H9 (cell line): Measurements from ENCODE around the gene HIP1. TPM values are rescaled to one million over a fixed set of nuclear protein-coding genes. Genes with fewer than 3 reads are reported as not detected.

Experiments
- DNase-seq: peaks from one replicate; pipeline ENCODE4 v3.0.0-alpha.2; 2017
- H2AFZ ChIP-seq: one replicate; pipeline ENCODE4 v1.6.1; 2013; ENCODE audit warnings: mild to moderate bottlenecking, low read length, control low read depth, moderate library complexity
- H2AK5ac ChIP-seq: 2 replicates; pipeline ENCODE4 v1.6.1; 2013; ENCODE audit warnings: low read length, control low read depth, mixed read lengths; ENCODE audit not compliant: insufficient read length
- H2BK120ac ChIP-seq: one replicate; pipeline ENCODE4 v1.6.1; 2013; ENCODE audit warnings: low read depth, mild to moderate bottlenecking, low read length, control low read depth, inconsistent platforms; ENCODE audit not compliant: poor library complexity, severe bottlenecking
- H2BK12ac ChIP-seq: 2 replicates; pipeline ENCODE4 v1.6.1; 2013; ENCODE audit warnings: low read length, control low read depth, mixed read lengths, low read depth; ENCODE audit not compliant: insufficient read length
- H2BK15ac ChIP-seq: 2 replicates; pipeline ENCODE4 v1.6.1; 2013; ENCODE audit warnings: low read depth, low read length, control low read depth
- H2BK20ac ChIP-seq: one replicate; pipeline ENCODE4 v1.6.1; 2013; ENCODE audit warnings: low read depth, mild to moderate bottlenecking, low read length, control low read depth, inconsistent platforms; ENCODE audit not compliant: poor library complexity, severe bottlenecking
- H2BK5ac ChIP-seq: 2 replicates; pipeline ENCODE4 v1.6.1; 2013; ENCODE audit warnings: low read length, control low read depth, mixed read lengths; ENCODE audit not compliant: insufficient read length
- H3K14ac ChIP-seq: 2 replicates; pipeline ENCODE4 v1.6.1; 2013; ENCODE audit warnings: low read length, control low read depth; ENCODE audit not compliant: insufficient read depth
- H3K18ac ChIP-seq: 2 replicates; pipeline ENCODE4 v1.6.1; 2013; ENCODE audit warnings: low read depth, mild to moderate bottlenecking, mixed read lengths, low read length, control low read depth; ENCODE audit not compliant: insufficient read length
- H3K23ac ChIP-seq: 2 replicates; pipeline ENCODE4 v1.6.1; 2013; ENCODE audit warnings: low read length, control low read depth, mixed read lengths, low read depth; ENCODE audit not compliant: insufficient read length
- H3K23me2 ChIP-seq: 2 replicates; pipeline ENCODE4 v1.6.1; 2013; ENCODE audit warnings: low read depth, mild to moderate bottlenecking, mixed read lengths, low read length, control low read depth; ENCODE audit not compliant: insufficient read length, poor library complexity, severe bottlenecking
- H3K27ac ChIP-seq: 2 replicates; pipeline ENCODE4 v1.5.1; 2013; ENCODE audit warnings: low read length, control low read depth, mixed read lengths, low read depth; ENCODE audit not compliant: insufficient read length
- H3K27me3 ChIP-seq: 2 replicates; pipeline ENCODE4 v1.6.1; 2013; ENCODE audit warnings: low read length, control low read depth, inconsistent platforms; ENCODE audit not compliant: insufficient read depth
- H3K4ac ChIP-seq: 2 replicates; pipeline ENCODE4 v1.6.1; 2013; ENCODE audit warnings: low read depth, mild to moderate bottlenecking, control low read depth, inconsistent platforms, low read length, moderate library complexity
- H3K4me1 ChIP-seq: 2 replicates; pipeline ENCODE4 v1.6.1; 2013; ENCODE audit warnings: low read length, control low read depth, inconsistent platforms; ENCODE audit not compliant: insufficient read depth
- H3K4me2 ChIP-seq: 2 replicates; pipeline ENCODE4 v1.6.1; 2013; ENCODE audit warnings: low read length, control low read depth, mixed read lengths; ENCODE audit not compliant: insufficient read length, insufficient read depth
- H3K56ac ChIP-seq: 2 replicates; pipeline ENCODE4 v1.6.1; 2013; ENCODE audit warnings: low read depth, mild to moderate bottlenecking, mixed read lengths, low read length, control low read depth; ENCODE audit not compliant: insufficient read length
- H3K79me1 ChIP-seq: 2 replicates; pipeline ENCODE4 v1.6.1; 2013; ENCODE audit warnings: low read depth, mild to moderate bottlenecking, moderate library complexity, low read length, control low read depth, inconsistent platforms; ENCODE audit not compliant: insufficient read depth, poor library complexity, severe bottlenecking
- H3K79me2 ChIP-seq: 2 replicates; pipeline ENCODE4 v1.6.1; 2013; ENCODE audit warnings: low read length, control low read depth, inconsistent platforms; ENCODE audit not compliant: insufficient read depth
- H3K9ac ChIP-seq: 2 replicates; pipeline ENCODE4 v1.6.1; 2013; ENCODE audit warnings: low read length, control low read depth, mixed read lengths; ENCODE audit not compliant: insufficient read length; ENCODE audit errors: extremely low read depth
- H3K9me3 ChIP-seq: one replicate; pipeline ENCODE4 v1.6.1; 2013; ENCODE audit warnings: low read depth, low read length, inconsistent platforms; ENCODE audit not compliant: control insufficient read depth
- H3T11ph ChIP-seq: one replicate; pipeline ENCODE4 v1.6.1; 2013; ENCODE audit warnings: mild to moderate bottlenecking, low read length, control low read depth, inconsistent platforms
- H4K20me1 ChIP-seq: one replicate; pipeline ENCODE4 v1.6.1; 2013; ENCODE audit not compliant: control insufficient read depth, insufficient read length, insufficient read depth
- H4K5ac ChIP-seq: 2 replicates; pipeline ENCODE4 v1.6.1; 2013; ENCODE audit warnings: low read depth, mild to moderate bottlenecking, mixed read lengths, low read length, control low read depth; ENCODE audit not compliant: insufficient read length
- H4K8ac ChIP-seq: replicated peaks from 2 replicates; pipeline ENCODE4 v1.6.1; 2013; ENCODE audit warnings: low read length, control low read depth, mixed read lengths, low read depth; ENCODE audit not compliant: insufficient read length
- H4K91ac ChIP-seq: 2 replicates; pipeline ENCODE4 v1.6.1; 2013; ENCODE audit warnings: low read depth, mild to moderate bottlenecking, moderate library complexity, mixed read lengths, low read length, control low read depth; ENCODE audit not compliant: insufficient read length
- H3K27ac Mint-ChIP-seq, 3 experiments: 2 replicates in 2 of 3; 3 replicates in 1 of 3; pipeline ENCODE4 v1.8.0; 2020 to 2021; ENCODE audit warnings: mixed read lengths in 3 of 3, mild to moderate bottlenecking in 1 of 3, moderate library complexity in 1 of 3
- H3K27me3 Mint-ChIP-seq: 2 replicates; pipeline ENCODE4 v1.8.0; 2021; ENCODE audit warnings: low read depth, mild to moderate bottlenecking, moderate library complexity, mixed read lengths
- H3K36me3 Mint-ChIP-seq, 3 experiments: 2 replicates in 2 of 3; 3 replicates in 1 of 3; pipeline ENCODE4 v1.8.0; 2020 to 2021; ENCODE audit warnings: low read depth in 3 of 3, mixed read lengths in 3 of 3; ENCODE audit not compliant: insufficient read depth in 1 of 3
- H3K4me1 Mint-ChIP-seq, 2 experiments: 2 replicates each; pipeline ENCODE4 v1.8.0; 2020; ENCODE audit warnings: mixed read lengths in 2 of 2
- H3K4me3 Mint-ChIP-seq, 2 experiments: 2 replicates in 1 of 2; 3 replicates in 1 of 2; pipeline ENCODE4 v1.8.0; 2020 to 2021; ENCODE audit warnings: mild to moderate bottlenecking in 2 of 2, mixed read lengths in 2 of 2, moderate library complexity in 1 of 2
- H3K9me3 Mint-ChIP-seq, 2 experiments: 2 replicates in 1 of 2; 3 replicates in 1 of 2; pipeline ENCODE4 v1.8.0; 2020; ENCODE audit warnings: mild to moderate bottlenecking in 2 of 2, mixed read lengths in 2 of 2, moderate library complexity in 1 of 2
- WGBS: extraction: QIAGEN DNeasy Blood & Tissue Kit; methylation state at CpG from one replicate; pipeline ENCODE4 v1.1.7; 2013; ENCODE audit warnings: missing lambda C conversion rate, low lambda C conversion rate, mixed read lengths; ENCODE audit not compliant: insufficient read length; ENCODE audit errors: extremely low coverage; 5-methylcytosine and 5-hydroxymethylcytosine counted together
- total RNA-seq: library from RNA; stranded (reverse); gene quantifications from 2 replicates; pipeline ENCODE4 v1.2.1, GENCODE V29; 2021
- TF ChIP-seq, protein P1 (sequence below): fragments of 200-600 bp; sonication (generic); conservative IDR thresholded peaks from 3 replicates; pipeline ENCODE4 v1.8.0; 2021; ENCODE audit warnings: antibody characterized with exemption, mild to moderate bottlenecking

Gene HIP1
- total RNA-seq, 1 experiment from 2014 or later: 87.5 TPM

DNA sequence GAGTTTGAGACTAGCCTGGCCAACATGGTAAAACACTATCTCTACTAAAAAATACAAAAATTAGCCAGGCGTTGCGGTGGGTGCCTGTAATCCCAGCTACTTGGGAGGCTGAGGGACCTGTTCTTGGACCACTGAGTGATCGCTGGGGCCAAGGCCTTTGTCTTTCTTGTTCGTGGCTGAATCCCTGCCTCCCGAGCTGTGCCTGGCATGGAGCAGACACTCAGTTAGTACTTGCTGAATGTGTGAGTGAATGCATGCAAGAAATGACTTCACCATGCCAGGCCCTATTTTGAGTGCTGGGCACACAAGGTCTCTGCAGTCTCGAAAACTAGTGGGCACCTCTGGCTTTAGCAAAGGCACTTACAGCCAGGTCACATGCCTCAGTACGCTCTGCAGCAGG, 85.1 kb downstream of the HIP1 start:
- no peak overlapping the region for H4K91ac ChIP-seq
- WGBS: no CpG with 5 or more reads among the region's 7 CpGs
- peaks cover 10 to 19% of the 10 kb centered on the region in 2 experiments for H3K4me1 Mint-ChIP-seq
- H3K9me3 Mint-ChIP-seq: no peaks in the 10 kb centered on the region
- H2BK120ac ChIP-seq: no peak overlapping the region
- no peak overlapping the region for H3K23ac ChIP-seq
- no peak overlapping the region for H3K9ac ChIP-seq
- TF ChIP-seq, protein P1, sequence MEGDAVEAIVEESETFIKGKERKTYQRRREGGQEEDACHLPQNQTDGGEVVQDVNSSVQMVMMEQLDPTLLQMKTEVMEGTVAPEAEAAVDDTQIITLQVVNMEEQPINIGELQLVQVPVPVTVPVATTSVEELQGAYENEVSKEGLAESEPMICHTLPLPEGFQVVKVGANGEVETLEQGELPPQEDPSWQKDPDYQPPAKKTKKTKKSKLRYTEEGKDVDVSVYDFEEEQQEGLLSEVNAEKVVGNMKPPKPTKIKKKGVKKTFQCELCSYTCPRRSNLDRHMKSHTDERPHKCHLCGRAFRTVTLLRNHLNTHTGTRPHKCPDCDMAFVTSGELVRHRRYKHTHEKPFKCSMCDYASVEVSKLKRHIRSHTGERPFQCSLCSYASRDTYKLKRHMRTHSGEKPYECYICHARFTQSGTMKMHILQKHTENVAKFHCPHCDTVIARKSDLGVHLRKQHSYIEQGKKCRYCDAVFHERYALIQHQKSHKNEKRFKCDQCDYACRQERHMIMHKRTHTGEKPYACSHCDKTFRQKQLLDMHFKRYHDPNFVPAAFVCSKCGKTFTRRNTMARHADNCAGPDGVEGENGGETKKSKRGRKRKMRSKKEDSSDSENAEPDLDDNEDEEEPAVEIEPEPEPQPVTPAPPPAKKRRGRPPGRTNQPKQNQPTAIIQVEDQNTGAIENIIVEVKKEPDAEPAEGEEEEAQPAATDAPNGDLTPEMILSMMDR: no peak
- H3T11ph ChIP-seq: no peak overlapping the region
- H3K4me1 ChIP-seq: no peaks in the 10 kb centered on the region; the same call in 1 of the 2 replicates
- H3K18ac ChIP-seq: no peak overlapping the region
- H3K4me3 Mint-ChIP-seq: no peak overlapping the region
- no peak overlapping the region for H2BK20ac ChIP-seq
- no peak overlapping the region for H3K14ac ChIP-seq
- no peak overlapping the region for H4K5ac ChIP-seq
- H3K79me2 ChIP-seq: no peaks in the 10 kb centered on the region
- no peak for DNase-seq
- no peaks in the 10 kb centered on the region for H3K23me2 ChIP-seq
- H2BK5ac ChIP-seq: no peak overlapping the region
- H3K36me3 Mint-ChIP-seq: peaks cover 0 to 8% (median 0%) of the 10 kb centered on the region in 3 experiments; a peak in 2 of 7 replicates
- no peak overlapping the region for H2BK15ac ChIP-seq
- H3K79me1 ChIP-seq: no peaks in the 10 kb centered on the region
- no peak overlapping the region for H3K56ac ChIP-seq
- no peak overlapping the region for H4K8ac ChIP-seq
- no peaks in the 10 kb centered on the region for H3K27me3 ChIP-seq
- 0 out of 7 replicates have a peak overlapping the region, but pooled peaks of 1 of the 3 experiments have one; percentile 9 for H3K27ac Mint-ChIP-seq
- H3K9me3 ChIP-seq: no peaks in the 10 kb centered on the region
- H3K27ac ChIP-seq: no peak overlapping the region
- no peak overlapping the region for H2AFZ ChIP-seq
- no peak overlapping the region for H3K4me2 ChIP-seq
- no peak overlapping the region for H2BK12ac ChIP-seq
- H3K27me3 Mint-ChIP-seq: no peaks in the 10 kb centered on the region; the same call in 1 of the 2 replicates
- no peaks in the 10 kb centered on the region for H4K20me1 ChIP-seq
- no peak overlapping the region for H2AK5ac ChIP-seq
- H3K4ac ChIP-seq: no peak overlapping the region
